HG03139 (cell line): ENCODE data around the gene SH3RF2.
"Not testable (repeated sequence)": the region's sequence is repeated elsewhere in the genome, so short reads cannot be mapped to it uniquely, and the experiment has no call there.

Experiments
- ATAC-seq: cut with Tn5 transposase; IDR thresholded peaks from one replicate; pipeline ENCODE4 v1.9.1; 2021; ENCODE audit not compliant: unreplicated experiment

The SH3RF2 gene

DNA sequence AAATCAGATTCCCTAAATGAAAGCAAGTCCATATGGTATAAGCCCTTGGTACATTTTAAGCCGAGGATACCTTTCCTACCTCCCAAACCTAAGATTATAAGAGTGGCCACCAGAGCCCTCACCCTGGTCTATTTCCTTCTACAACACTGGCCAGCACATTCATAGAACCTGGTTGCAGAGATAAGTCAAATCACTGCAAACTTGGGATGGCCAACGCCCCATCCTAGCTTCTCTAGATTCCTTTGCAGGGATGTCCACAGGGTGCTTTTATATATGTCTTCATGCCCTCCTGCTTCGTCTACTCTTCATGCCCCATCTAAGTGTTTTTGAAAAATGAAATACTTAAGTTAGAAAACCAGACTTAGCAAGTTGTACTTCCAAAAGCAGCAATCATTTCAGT, 41.8 kb downstream of the SH3RF2 start:
- no peak for ATAC-seq

DNA sequence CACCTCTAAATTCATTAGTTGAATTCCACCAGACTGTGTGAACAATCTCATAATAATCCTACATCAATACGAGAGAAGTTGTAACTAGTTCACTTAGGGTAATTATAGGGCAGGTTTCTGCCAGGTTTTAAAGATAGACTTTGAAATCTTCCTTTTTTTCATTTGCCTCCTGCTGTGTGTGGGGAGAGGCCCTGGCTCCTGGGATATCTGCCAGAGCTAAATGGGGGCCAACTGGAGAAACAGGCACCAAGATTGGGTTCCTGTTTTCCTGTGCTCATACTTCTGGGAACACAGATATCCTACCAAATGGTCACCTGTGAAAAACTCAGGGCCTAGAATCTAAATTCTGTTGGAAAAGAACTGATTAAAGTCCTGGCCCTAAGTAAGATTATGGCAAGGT, 42.3 kb downstream of the SH3RF2 start:
- no peak for ATAC-seq

- no peak for ATAC-seq
These were observed 43.2 kb downstream of the SH3RF2 start for GRCh38 chr5:145979270-145980223.

GRCh38 chr5:145980259-145980658, 43.9 kb downstream of the SH3RF2 start:
- no peak for ATAC-seq

GRCh38 chr5:145980718-145981117, 44.3 kb downstream of the SH3RF2 start:
- ATAC-seq: no peak

DNA sequence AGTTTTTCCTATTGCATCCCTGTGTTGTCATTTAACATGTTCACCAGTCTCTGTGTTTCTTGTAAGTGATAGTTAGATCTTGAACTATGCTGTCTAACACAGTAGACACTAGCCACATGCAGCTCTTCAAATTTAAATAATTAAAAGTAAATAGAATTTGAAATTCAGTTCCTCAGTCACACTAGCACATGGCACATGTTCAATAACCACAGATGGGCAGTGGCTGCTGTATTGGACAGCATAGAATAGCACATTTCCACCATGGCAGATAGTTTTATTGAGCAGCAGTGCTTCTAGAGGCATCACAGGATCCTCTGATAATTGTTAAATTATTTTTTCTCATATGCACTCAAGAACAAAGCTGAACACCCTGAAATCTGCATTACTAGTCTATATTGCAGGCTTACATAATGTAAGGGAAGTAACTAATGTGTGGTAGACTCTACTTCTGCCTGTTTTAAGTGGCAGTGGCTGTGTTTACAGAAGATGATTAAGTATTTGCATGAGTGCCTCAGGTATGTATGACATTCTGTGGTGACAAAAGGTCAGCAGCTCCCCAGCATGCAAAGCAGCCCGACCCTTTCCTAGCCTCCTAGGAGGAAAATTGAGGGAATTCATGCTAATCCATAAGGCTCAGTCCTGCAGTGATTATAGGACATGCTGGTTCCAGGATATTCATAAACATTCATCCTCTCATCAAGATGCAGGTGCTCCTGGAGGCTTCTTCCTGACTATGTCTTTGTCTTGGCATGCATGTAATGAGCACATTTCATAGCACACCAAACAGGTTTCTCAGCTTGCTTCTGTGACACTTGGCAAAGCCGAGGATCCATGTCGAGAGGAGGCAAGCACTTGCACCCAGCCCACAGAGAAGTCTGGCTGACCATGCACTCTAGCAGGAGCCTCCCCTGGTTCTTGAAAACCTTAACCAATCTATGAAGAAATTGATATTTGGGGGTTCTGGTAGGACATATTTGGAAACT, 45.5 kb downstream of the SH3RF2 start:
- no peak for ATAC-seq

- no peak for ATAC-seq
These were observed 46.4 kb downstream of the SH3RF2 start for GRCh38 chr5:145982572-145983318.

- ATAC-seq: no peak
These were observed 47.1 kb downstream of the SH3RF2 start for GRCh38 chr5:145983446-145983845.

- no peak for ATAC-seq
These were observed 47.7 kb downstream of the SH3RF2 start for GRCh38 chr5:145984072-145984471.

DNA sequence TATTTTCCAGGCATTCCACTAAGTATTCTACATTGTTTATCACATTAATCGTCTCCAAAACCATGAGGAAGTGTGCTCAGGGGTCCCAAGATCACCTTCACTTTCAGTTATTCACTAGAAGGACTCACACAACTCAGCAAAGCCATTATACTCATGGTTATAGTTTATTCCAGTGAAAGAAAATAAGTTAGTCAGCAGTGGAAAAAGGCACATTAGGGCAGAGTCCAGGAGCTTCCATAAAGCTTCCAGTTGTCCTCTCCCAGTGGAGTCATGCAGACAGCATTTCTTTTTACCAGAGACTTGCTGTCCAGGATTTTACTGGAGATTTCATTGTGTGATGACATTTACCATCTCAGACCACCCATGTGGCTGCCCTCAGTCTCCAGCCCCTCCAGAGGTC, 51.5 kb downstream of the SH3RF2 start:
- no peak for ATAC-seq

DNA sequence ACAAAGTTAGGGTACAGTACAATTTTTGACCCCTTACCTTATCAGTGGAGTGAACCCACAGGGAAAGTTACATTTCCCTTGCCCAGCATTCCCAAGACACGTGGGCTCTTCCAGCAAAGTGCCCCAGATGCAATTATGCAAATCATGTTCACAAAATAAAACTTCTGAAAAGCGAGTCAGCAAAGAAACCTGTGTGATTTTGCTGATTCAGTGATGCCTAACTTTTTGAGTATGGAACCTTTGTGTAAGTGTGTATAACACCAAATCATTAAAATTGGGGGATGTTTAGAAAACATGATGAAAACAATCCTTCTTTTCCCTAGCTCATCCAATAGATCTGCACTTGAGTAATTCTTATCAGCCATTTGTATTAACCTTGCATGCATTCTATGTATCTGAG, 52.6 kb downstream of the SH3RF2 start:
- no peak for ATAC-seq

GRCh38 chr5:145989428-145989827, 53.0 kb downstream of the SH3RF2 start:
- no peak for ATAC-seq

DNA sequence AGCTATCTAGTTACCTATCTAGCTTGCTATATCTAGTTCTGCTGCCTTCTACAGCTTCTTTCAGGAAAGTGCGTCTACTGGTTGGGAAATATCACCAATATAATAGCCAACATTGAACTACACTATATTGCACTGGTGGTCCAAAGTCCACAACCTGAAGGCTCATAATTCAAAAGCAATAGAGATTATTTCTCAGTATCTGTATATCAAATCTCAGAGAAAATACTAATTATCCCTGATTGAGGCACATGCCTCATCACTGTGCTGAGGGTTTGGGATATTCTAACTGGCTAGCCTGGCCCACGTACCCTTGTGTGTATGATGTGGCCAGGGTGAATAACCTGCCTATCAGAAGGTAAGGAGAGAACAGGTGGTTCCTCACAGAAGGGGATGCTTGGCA, 53.8 kb downstream of the SH3RF2 start:
- no peak for ATAC-seq

GRCh38 chr5:145991044-145991575, 54.7 kb downstream of the SH3RF2 start:
- ATAC-seq: no peak

DNA sequence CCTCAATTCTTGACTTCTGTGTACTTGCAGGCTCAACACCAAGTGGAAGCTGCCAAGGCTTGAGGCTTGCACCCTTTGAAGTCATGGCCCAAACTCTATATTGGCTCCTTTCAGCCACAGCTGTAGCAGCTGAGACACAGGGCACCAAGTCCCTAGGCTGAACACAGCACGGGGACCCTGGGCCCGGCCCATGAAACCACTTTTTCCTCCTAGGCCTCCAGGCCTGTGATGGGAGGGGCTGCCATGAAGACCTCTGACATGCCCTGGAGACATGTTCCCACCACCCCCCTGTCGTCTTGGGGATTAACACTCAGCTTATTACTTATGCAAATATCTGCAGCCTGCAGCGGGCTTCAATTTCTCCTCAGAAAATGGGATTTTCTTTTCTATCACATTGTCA, 57.2 kb downstream of the SH3RF2 start:
- ATAC-seq: not testable (repeated sequence)

DNA sequence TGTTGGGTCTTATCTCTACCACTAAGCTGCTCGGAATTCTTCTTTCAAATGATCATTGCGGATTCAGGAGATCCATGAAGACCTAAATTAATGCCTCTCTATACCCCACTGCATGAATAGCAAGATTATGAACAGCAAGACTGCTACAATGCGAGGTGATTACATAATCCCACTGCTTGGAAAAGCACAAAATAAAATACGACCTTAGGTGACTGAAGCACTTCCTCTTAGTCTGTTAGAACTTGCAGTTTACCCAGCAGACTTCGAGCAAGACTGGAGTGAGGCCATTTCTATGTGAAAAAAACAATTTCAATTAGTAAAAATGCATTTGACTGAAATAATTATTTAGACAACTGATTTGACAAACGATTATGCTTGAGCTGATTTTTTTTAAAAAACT, 59.8 kb downstream of the SH3RF2 start:
- no peak for ATAC-seq

DNA sequence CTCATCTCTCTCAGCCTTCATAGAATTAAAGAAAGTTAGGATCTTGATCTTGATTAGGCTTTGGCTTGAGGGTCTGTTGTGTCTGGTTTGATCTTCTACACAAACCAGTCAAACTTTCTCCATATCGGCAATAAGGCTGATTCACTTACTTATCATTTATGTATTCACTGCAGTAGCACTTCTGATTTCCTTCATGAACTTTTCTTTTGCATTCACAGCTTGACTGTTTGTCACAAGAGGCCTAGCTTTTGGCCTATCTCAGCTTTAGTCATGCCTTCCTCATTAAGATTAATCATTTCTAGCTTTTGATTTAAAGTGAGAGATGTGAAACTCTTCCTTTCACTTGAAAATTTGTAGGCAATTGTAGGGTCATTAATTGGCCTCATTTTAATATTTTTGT, 62.8 kb downstream of the SH3RF2 start:
- no peak for ATAC-seq

GRCh38 chr5:146000072-146000471, 63.7 kb downstream of the SH3RF2 start:
- no peak for ATAC-seq

DNA sequence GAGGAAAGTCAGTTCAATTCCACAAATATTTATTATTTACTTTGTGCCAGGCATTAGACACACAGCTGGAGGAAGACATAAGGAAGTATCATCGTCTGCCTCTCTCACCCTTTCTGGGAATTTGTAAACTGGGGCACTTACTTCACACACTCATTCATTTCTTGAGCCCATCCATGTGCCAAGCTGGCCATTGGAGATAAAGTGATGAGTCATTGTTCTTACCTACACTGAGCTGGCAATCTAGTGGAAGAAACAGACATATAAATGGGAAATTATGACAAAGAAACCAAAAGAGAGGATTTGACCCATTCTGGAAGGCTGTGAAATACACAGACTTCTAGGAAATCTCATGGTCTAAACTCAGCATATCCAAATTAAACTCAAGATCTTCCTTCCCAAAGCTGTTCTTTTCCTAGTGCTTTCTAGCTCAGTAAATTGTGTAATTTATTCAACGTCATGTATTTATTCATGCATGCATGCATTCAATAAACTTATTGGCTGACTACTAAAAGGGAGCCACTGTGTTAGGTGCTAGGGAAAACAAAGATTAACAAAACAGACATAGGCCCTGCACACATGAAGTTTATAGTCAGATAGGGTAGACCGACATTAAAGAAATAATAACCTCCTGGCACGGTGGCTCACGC, 65.3 kb downstream of the SH3RF2 start:
- ATAC-seq: no peak

DNA sequence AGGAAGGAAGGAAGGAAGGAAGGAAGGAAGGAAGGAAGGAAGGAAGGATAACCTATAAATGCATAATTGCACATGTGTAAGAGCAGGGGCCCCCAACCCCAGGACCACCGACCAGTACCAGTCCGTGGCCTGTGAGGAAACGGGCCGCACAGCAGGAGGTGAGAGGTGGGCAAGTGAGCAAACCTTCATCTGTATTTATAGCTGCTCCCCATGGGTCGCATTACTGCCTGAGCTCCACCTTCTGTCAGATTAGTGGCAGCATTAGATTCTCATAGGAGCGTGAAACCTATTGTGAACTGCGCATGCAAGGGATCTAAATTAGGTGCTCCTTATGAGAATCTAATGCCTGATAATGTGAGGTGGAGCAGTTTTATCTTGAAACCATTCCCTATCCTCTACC, 66.1 kb downstream of the SH3RF2 start:
- ATAC-seq: no peak
